SK-N-SH (cell line): ENCODE measurements around the gene NTRK3.

ENCODE experiments used
- CHD2 ChIP-seq: fragments of 150-350 bp; IDR thresholded peaks from 2 replicates; pipeline ENCODE4 v1.6.1; 2018; ENCODE audit warnings: low read length; ENCODE audit not compliant: partially characterized antibody
- CTCF ChIP-seq: fragments of 200-600 bp; sonication (generic); IDR thresholded peaks from 2 replicates; pipeline ENCODE4 v1.6.1; 2017; ENCODE audit warnings: antibody characterized with exemption, mild to moderate bottlenecking, moderate library complexity
- FOSL2 ChIP-seq: IDR thresholded peaks from 2 replicates; pipeline ENCODE4 v1.4.0; 2012; ENCODE audit warnings: low read depth, mild to moderate bottlenecking, moderate library complexity, borderline replicate concordance
- NFIC ChIP-seq: IDR thresholded peaks from 2 replicates; pipeline ENCODE4 v1.4.0; 2012; ENCODE audit warnings: borderline replicate concordance
- POLR2AphosphoS5 ChIP-seq: IDR thresholded peaks from 2 replicates; pipeline ENCODE4 v1.6.1; 2012; ENCODE audit warnings: low read depth, low read length
- RXRA ChIP-seq: IDR thresholded peaks from 2 replicates; pipeline ENCODE4 v1.4.0; 2012; ENCODE audit warnings: low read depth, mild to moderate bottlenecking, borderline replicate concordance
- TAF1 ChIP-seq: IDR thresholded peaks from 2 replicates; pipeline ENCODE4 v1.6.1; 2012; ENCODE audit warnings: low read depth, mild to moderate bottlenecking, low read length, moderate library complexity, borderline replicate concordance
- TF ChIP-seq, protein P1 (sequence below): IDR thresholded peaks from 2 replicates; pipeline ENCODE4 v1.6.1; 2012; ENCODE audit warnings: mild to moderate bottlenecking, low read depth, low read length, moderate library complexity

DNA sequence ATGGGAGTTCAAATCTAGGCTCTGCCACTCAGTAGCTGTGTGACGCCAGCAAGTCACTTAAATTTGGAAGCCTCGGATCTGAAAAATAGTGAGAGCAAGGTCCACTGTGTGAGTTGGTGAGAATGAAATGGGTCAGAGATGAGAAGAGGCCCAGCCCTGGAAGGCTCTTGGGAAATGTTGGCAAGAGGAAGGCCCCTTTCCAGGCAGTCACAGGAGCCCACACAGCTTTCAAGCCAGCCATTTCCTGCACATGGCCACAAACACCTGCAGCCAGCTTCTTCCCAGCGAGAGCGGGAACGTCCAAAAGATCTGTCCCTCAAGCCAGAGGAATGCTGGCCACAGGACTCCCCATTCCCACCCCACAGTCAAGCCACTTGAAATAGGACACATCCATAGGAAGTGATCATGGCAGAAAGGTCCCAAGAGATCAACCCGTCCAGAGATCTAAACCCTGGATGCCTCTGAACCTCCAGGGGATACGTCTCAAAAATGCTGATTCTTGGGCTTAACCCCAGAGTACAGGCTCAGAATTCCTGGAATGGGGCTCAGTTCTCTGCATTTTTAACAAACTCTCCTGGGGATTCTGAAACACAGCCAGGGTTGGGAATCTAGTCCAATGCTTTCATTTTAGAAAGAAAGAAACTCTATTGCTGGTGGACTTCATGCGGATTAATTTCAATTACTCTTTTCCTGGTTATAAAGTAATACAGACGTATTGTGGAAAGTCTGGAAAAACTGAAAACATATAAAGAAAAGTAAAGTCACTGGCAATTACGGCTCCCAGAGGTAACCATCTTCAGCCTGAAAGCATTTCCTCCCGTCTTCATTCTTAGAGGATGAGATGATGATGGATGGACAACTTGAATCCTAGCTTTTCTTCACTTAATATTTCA lies 35.9 kb downstream of the NTRK3 start:
- TF ChIP-seq, protein P1, sequence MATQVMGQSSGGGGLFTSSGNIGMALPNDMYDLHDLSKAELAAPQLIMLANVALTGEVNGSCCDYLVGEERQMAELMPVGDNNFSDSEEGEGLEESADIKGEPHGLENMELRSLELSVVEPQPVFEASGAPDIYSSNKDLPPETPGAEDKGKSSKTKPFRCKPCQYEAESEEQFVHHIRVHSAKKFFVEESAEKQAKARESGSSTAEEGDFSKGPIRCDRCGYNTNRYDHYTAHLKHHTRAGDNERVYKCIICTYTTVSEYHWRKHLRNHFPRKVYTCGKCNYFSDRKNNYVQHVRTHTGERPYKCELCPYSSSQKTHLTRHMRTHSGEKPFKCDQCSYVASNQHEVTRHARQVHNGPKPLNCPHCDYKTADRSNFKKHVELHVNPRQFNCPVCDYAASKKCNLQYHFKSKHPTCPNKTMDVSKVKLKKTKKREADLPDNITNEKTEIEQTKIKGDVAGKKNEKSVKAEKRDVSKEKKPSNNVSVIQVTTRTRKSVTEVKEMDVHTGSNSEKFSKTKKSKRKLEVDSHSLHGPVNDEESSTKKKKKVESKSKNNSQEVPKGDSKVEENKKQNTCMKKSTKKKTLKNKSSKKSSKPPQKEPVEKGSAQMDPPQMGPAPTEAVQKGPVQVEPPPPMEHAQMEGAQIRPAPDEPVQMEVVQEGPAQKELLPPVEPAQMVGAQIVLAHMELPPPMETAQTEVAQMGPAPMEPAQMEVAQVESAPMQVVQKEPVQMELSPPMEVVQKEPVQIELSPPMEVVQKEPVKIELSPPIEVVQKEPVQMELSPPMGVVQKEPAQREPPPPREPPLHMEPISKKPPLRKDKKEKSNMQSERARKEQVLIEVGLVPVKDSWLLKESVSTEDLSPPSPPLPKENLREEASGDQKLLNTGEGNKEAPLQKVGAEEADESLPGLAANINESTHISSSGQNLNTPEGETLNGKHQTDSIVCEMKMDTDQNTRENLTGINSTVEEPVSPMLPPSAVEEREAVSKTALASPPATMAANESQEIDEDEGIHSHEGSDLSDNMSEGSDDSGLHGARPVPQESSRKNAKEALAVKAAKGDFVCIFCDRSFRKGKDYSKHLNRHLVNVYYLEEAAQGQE, result no peak
- TF ChIP-seq CTCF (no peak), NFIC (no peak), TAF1 (no peak), CHD2 (no peak), FOSL2 (no peak), RXRA (no peak), POLR2AphosphoS5 (no peak)
